Kidney epithelial cell (primary cell): ENCODE results near the gene COA8. TPM values are rescaled to one million over a fixed set of nuclear protein-coding genes. Genes with fewer than 3 reads are reported as not detected.
A peak's percentile ranks its signal among the peaks of the same experiment; 100 is the strongest.

Experiments used
- DNase-seq: peaks from one replicate; pipeline ENCODE4 v3.0.0-alpha.2; 2010; ENCODE audit warnings: low read depth
- H3K27me3 ChIP-seq: 2 replicates; pipeline ENCODE4 v1.6.0; 2011; ENCODE audit warnings: low read length; ENCODE audit not compliant: control insufficient read depth, insufficient read depth
- H3K36me3 ChIP-seq: 2 replicates; pipeline ENCODE4 v1.5.1; 2011; ENCODE audit warnings: low read length; ENCODE audit not compliant: control insufficient read depth, insufficient read depth
- H3K4me3 ChIP-seq: 2 replicates; pipeline ENCODE4 v1.5.1; 2011; ENCODE audit warnings: low read depth, mild to moderate bottlenecking, control low read depth, low read length
- total RNA-seq: library from RNA; depleted of rRNA; stranded (reverse); fragments of >200 nt; gene quantifications from 2 replicates; pipeline ENCODE4 v1.2.3, GENCODE V29; 2015
- TF ChIP-seq, protein P1 (sequence below): IDR thresholded peaks from 2 replicates; pipeline ENCODE4 v1.5.1; 2011; ENCODE audit warnings: mild to moderate bottlenecking, moderate library complexity, low read length, control low read depth, inconsistent platforms; ENCODE audit not compliant: insufficient read depth, poor library complexity, severe bottlenecking

Gene COA8
- total RNA-seq, 1 donor from 2014 or later: 83.8 TPM

DNA sequence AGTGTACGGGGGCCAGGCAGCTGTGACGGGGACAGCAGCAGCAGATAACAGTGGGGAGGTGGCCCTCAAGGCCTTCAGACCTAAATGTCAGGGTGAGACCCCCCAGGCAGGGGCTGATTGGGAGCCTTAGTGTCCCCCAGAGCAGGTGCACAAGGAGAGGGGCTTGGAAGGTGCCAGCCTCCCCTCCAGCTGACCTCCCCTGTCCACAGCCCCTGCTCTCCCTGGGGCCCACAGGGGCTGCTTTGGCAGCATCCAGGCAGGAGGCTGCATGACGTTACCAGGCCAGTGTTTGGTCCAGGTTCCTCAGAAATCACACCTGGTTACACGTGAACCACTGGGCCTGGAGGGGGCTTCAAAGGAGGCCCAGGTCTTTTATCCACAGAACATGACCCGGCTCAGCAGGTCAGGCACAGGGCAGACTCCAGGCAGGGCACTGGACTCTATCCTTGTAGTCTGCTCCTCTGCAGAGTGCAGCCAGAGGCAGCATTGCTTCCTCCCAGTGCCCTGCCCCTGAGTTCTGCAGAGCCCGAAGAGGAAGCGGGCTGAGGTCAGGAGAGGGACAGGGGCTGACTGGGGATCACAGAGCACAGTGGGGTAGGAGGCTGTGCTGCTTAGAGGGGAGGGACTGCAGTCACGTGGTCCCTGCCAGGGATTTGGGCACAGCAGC lies 36.4 kb upstream of the COA8 start:
- H3K27me3 ChIP-seq: peaks cover 12% of the 10 kb centered on the region
- no peaks in the 10 kb centered on the region for H3K36me3 ChIP-seq
- DNase-seq: no peak
- no peak overlapping the region for H3K4me3 ChIP-seq
- TF ChIP-seq, protein P1, sequence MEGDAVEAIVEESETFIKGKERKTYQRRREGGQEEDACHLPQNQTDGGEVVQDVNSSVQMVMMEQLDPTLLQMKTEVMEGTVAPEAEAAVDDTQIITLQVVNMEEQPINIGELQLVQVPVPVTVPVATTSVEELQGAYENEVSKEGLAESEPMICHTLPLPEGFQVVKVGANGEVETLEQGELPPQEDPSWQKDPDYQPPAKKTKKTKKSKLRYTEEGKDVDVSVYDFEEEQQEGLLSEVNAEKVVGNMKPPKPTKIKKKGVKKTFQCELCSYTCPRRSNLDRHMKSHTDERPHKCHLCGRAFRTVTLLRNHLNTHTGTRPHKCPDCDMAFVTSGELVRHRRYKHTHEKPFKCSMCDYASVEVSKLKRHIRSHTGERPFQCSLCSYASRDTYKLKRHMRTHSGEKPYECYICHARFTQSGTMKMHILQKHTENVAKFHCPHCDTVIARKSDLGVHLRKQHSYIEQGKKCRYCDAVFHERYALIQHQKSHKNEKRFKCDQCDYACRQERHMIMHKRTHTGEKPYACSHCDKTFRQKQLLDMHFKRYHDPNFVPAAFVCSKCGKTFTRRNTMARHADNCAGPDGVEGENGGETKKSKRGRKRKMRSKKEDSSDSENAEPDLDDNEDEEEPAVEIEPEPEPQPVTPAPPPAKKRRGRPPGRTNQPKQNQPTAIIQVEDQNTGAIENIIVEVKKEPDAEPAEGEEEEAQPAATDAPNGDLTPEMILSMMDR: no peak

DNA sequence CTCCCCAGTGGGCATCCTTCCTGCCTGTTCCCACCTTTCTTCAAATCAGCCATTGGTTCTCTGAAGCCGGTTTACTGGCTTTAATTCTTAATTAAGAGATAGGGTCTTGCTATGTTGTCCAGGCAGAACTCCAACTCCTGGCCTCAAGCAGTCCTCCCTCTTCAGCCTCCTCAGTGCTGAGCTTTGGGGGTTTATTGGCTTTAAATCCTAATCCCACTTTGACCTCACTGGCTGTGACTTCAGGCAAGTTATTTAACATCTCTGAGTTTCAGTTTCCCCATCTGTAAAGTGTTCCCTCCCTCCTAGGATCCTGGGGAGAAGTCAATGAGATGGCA lies 35.9 kb upstream of the COA8 start:
- DNase-seq: no peak
- peaks cover 12% of the 10 kb centered on the region for H3K27me3 ChIP-seq
- no peaks in the 10 kb centered on the region for H3K36me3 ChIP-seq
- TF ChIP-seq, protein P1: no peak
- H3K4me3 ChIP-seq: no peak overlapping the region

DNA sequence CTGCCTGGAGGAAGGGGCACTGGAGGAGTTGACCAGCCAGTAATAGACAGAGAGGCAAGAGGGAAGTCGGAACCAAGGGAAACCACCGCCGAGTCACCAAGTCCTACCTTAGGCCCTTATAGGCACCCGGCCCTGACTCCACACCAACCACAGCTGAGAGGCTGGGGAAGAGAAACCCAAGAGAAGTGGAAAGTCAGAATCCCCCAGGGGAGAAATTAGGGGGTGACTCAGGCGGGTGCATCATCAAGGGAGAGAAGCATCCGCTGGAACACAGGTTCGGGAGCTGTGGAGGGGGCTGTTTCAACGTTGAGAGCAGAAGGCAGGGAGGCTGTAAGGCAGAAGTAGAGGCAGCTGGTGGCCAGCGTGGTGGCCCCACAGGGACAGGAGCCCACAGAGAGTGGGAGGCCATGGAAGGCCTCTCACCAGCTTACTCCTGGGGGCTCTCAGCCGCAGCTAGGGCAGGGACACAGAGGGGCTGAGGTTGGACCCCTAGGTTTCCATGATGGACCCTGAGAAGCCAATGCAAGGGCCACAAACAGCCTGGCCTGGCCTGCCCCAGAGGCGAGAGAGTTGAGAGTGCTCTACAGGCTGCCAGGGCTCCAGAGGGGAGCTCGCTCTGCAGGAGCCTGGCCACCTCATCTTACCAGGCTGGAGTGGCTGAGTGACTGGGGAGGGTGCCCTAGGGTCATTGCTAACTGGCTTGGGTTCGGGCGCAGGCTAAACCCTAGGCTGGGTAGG lies 35.2 kb upstream of the COA8 start:
- peaks cover 8% of the 10 kb centered on the region for H3K27me3 ChIP-seq
- H3K4me3 ChIP-seq: no peak overlapping the region
- TF ChIP-seq, protein P1: no peak
- DNase-seq: no peak
- H3K36me3 ChIP-seq: no peaks in the 10 kb centered on the region

DNA sequence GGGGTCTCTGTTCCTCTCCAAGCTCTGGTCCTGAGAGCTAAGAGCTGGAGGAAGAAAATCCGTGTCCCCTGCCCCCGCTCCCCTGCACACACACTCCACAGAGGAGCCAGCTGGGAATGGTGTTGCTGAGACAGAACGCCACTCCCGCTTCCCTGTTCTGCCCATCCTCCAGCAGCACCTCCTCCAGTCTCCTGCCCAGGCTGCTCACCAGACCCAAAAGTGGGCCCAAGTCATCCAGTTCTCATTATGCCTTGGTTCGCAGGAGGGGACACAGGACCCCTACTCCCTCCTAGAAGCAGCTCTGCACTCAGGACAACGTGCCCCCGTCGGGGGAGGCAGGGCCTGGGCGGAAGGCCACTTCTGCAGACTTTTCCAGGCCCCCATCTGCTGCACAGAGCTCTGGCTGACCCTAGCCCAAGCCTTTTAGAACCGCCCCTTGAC lies 34.6 kb upstream of the COA8 start:
- no peaks in the 10 kb centered on the region for H3K36me3 ChIP-seq
- no peak for DNase-seq
- TF ChIP-seq, protein P1: no peak
- peak overlapping the region; percentile 91 for H3K4me3 ChIP-seq
- peaks cover 2% of the 10 kb centered on the region for H3K27me3 ChIP-seq

DNA sequence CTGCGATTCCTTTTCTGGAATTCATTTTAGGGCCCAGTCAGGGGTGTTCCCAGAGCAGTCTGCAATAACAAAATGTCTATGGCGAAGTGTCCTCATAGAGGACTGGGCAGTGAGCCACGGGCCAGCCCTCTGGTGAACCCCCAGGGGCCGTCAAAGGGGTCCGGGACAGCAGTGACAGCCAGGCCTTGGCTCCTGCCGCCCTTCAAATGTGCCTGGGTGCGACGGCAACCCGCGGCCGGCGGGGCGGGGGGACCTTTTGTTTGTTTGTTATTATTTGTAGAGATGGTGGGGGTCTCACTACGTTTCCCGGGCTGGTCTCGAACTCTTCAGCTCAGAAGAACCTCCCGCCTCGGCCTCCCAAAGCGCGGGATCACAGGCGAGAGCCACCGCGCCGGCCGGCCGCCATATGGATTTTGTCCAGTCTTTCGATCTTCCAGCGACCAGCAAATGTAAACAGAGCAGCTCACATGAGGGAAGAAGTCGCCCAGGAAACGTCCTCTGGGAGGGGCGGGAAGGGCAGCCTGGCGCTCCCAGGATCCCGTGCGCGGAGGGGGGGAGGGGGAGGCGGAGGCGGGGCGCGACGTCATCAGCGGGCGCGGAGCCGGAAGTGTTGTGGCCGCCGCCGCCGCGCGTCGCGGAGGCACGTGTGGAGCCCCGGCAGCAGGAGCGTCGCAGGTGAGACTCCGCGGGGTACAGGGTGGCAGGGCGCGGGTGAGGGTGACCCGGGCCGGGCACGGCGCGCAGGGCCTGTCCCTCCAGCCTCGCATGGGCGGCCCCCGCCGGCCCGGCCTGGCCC lies 34.0 kb upstream of the COA8 start, which contains the start of gene TRMT61A:
Gene TRMT61A (plus strand): TSS at position 610 of the 796 bp plus-strand sequence. CDS start 783 bp downstream, outside the sequence.
- H3K36me3 ChIP-seq: no peaks in the 10 kb centered on the region
- TF ChIP-seq, protein P1: no peak
- DNase-seq: no peak

More for the DNA sequence above, 34.0 kb upstream of the COA8 start, which contains the start of gene TRMT61A:
- peak within 1 kb of the TSS; percentile 91 for H3K4me3 ChIP-seq
- H3K27me3 ChIP-seq: no peaks in the 10 kb centered on the region
